HG02571 (cell line): ENCODE data around the gene MSLN.
"Not testable (repeated sequence)": the region's sequence is repeated elsewhere in the genome, so short reads cannot be mapped to it uniquely, and the experiment has no call there.

ENCODE experiments used
- ATAC-seq: cut with Tn5 transposase; IDR thresholded peaks from one replicate; pipeline ENCODE4 v1.9.1; 2021; ENCODE audit warnings: mild to moderate bottlenecking, moderate library complexity; ENCODE audit not compliant: unreplicated experiment

Gene MSLN

DNA sequence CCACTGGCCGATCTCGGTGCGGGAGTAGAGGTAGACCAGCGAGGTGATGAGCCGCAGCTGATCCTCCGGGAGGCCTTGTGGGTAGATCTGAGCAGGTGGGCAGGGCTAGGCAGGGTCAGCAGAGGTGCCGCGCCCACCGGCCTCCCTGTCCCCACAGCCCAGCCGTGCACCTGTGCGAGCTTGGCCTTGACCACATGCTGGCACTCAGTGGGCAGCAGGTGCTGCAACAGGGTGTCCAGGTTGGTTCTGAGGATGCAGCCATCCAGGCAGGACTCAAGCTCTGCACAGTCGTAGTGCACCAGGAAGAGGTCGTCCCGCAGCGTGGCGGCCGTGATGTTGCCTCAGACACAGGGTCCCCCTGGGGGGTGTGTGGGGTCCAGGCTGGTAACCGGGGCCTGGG, 12.4 kb downstream of the MSLN start:
- ATAC-seq = no peak

- ATAC-seq = no peak
Observed at GRCh38 chr16:774086-775001, 13.8 kb downstream of the MSLN start.

DNA sequence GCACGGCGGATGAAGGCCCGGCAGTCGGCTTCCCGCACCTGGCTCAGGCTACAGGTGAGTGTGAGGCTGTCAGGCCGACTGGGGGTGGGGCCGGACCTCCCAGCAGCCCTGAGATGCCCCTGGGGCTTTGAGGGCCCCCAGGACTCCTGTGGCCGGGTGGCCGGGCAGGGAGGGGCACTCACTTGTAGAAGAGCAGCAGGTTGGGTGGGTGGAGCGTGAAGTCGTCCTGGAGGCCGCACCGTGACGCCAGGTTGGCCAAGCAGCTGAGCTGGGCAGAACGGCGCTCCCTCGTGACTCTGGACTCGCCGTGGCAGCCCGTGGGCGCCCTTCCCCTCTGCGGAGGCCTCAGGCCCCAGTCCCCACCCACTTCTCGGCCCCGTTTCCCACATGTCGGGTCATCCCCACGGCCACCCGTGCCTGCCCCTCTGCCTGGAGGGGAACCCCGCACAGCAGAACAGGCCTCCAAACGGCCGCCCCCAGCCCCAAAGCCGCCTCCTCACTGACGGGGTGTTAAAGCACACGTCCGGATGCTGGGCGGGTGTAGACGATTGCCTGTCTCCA, 14.8 kb downstream of the MSLN start:
- ATAC-seq = no peak

DNA sequence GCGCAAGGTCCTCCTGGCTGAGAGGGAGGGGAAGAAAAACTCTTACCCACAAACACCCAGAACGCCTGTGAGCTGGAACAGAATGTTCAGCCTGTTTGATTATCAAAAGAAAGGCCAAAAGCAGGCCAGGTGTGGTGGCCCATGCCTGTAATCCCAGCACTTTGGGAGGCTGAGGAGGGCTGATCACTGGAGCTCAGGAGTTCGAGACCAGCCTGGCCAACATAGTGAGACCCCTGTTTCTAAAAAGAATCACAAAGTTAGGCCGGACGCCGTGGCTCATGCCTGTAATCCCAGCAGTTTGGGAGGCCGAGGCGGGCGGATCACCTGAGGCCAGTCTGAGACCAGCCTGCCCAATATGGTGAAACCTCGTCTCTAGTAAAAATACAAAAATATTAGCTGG, 15.8 kb downstream of the MSLN start:
- ATAC-seq = not testable (repeated sequence)

GRCh38 chr16:776824-777223, 16.3 kb downstream of the MSLN start:
- ATAC-seq = no peak

- no peak for ATAC-seq
Observed at GRCh38 chr16:777826-778225, 17.3 kb downstream of the MSLN start.

DNA sequence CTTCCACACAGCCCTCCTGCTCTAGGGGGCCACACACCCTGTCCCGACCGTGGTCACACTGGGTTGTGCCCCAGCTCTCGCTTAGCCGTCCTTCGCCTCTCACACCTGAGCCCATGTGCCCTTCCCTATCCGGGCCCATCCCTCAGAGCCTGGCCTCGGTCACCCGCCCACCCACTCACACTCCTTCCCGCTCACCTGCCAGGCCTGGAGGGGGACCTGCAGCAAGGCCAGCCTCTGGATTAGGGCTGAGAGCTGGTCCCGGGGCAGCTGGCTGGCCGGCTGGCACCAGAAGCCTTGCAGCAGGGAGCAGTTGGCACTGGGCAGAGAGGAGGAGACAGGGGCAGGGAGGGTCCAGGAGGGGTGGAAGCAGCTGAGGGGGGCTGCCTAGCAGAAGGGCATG, 17.9 kb downstream of the MSLN start:
- no peak for ATAC-seq

DNA sequence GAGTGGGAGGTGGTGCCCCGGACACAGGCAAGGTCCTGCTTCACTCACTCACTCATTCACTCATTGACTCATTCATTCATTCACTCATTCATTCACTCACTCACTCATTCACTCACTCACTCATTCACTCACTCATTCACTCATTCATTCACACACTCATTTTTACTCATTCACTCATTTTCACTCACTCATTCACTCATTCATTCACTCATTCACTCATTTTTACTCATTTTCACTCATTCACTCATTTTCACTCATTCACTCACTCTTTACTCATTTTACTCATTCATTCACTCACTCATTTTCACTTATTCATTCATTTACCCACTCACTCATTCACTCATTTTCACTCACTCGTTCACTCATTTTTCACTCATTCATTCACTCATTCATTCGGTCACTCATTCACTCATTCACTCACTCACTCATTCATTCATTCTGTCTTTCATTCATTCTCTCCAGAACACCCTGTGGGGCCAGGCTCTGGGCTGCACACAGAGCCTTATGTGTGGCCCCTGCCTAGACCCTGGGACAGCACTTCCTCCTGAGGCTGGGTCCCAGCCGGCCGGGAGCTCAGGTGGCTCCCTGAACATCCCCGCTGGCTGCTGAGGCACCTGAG, 18.5 kb downstream of the MSLN start:
- no peak for ATAC-seq

DNA sequence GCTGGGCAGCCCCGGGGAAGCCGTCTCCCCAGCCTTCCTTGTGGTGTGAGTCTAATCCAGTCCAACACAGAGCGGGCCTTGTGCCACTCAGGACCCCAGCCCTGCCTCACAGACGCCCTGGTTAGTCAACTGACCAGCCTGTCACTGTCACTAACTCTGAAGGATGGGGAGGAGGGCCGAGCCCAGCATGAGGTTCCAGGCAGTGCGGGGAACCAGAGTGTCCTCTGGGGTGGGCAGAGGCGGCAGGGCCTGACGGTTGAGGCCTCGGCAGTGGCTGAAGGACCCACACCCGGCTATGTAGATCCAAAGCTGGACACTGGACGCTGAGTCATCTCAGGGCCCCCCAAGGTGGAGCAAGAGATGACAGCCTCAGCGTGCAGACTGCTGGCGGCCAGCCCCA, 19.0 kb downstream of the MSLN start:
- no peak for ATAC-seq

DNA sequence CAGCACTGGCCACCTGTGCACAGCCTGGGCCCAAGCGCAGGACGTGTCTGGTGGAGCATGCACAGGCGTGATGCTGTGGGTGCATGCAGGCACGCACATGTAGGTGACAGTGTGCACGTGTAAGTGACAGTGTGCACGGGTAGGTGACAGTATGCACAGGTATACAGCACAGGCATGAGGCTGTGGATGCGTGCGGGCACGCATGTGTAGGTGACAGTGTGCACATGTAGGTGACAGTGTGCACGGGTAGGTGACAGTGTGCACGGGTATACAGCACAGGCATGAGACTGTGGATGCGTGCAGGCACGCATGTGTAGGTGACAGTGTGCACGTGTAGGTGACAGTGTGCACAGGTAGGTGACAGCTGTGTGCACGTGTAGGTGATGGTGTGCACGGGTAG, 19.8 kb downstream of the MSLN start:
- no peak for ATAC-seq

- no peak for ATAC-seq
Observed at GRCh38 chr16:781346-782010, 20.9 kb downstream of the MSLN start.

GRCh38 chr16:782258-782657, 21.7 kb downstream of the MSLN start:
- no peak for ATAC-seq

DNA sequence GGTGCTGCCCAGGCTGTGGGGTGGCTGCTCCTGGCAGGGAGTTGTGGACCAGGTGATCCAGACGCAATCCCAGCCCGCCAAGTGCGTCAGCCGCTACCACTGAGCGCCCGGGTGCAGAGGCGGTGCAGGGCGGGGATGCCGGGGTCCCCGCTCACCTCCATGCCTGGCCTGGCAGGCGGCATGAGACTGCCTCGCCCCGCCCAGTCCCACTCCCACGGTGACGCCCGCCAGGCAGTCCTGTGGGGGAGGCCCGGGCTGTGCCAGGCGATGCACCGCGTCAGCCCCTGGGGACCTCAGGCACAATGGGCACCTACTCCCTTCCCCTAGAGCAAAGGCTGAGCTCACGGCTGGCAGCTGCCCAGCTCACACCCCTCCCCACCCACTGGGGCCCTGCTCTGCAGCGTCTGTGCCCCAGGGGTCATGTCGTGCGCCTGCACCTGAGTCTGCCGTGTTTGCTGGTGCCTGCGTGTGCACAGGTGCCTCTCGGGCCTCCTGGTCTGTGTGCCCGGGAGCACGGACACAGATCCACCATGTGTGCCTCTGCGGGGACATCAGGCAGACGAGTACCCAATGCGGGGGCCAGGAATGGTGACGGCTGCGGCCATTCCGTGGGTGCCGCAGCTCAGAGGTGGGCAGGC, 22.4 kb downstream of the MSLN start:
- no peak for ATAC-seq

DNA sequence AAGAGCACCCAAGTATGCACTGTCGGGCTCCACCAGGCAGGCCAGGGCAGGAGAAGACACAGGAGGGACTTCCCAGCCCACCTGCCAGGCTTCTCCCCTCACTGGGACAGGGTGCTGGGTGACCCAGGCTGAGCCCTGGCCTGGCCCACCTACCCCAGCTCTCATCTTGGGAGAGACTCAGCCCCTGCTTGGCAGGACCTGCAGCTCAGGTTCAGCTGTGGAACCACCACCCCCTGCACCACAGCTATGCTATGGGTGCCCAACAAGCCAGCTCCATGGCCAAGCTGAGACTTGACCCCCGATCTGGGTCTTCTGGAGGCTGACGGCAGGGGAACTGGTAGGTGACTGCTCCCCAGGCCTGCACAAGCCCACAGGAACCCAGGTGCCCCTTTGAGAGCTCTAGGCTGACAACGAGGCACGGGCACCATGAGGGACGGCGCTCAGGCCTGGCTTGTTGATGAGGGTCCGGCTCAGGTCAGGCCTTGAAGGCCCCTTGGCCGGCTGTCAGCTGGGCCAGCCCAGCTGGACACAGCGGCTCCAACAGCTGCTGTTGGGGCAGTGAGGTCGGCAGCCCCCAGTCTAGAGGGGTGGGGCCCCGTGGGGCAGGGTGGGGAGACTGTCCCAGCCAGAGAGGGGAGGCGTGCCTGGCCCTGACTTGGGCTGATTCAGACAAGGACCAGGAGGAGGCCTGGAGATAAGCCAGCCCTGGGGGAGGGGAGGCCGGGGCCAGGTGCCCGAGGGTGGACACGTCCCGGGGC, 23.0 kb downstream of the MSLN start:
- ATAC-seq = no peak

- ATAC-seq = no peak
Observed at GRCh38 chr16:784431-784830, 23.9 kb downstream of the MSLN start.

DNA sequence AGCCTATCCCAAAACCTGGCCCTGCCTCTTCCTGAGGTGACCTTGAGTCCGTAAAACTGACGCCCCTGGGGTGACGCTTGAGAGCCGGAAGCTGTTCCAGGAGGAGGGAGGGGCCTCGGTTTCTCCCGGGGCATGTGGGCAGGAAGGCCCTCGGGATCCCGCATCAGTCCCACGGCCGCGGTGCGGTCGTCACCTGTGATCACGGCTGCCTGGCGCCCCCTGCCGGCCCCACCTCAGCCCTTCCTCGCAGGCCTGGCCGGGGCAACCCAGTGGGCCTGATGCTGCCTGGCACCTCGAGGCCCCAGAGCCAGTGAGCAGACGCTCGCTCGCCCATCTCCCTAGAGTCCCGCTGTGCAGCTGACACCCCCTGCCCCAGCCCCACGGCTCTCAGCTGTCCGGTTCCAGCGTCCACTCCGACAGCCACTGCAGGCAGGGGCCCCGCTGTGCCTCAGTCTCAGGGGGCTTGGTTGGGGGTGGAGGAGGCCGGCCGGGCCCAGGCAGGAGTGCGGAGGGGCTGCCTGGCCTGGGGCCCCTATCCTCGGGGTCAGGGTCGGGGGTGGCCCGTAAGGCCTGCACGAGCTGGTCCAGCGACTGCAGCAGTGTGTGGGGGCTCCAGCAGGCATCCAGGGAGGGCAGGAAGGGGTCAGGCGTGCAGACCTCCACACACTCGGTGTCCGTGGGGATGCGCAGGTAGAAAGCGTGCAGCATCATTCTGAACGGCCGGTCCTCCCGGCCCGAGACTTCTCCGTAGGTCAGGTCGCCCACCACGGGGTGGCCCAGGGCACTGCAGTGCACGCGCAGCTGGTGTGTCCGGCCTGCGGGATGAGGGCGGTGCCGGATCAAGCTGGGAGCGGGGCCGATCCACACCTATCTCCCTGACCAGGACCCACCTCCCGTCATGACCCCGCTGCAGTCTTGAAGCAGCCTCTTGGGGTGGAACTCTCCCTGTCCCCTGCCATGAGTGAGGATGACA, 25.3 kb downstream of the MSLN start:
- ATAC-seq = no peak

- ATAC-seq = no peak
Observed at GRCh38 chr16:787321-787966, 26.9 kb downstream of the MSLN start.

DNA sequence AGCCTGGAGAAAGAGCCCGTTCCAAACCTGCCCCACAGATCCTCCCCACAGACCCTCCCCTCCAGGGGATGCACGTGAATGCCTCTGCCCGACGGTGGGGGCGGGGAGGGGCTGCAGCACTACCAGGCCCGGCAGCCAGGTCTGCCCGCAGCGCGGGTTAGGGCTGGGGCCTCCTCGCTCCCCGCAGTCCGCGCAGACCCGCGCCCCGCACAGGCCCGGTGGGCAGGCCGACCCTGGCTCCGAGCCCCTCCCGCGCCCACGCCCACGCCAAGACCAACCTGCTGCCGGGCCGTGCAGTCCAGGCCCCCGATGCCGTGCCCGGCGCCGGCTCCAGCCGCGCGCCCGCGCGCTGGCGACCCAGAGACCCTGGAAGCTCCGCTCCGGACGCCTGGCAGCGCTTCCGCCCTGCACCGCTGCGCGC, 27.5 kb downstream of the MSLN start, which contains the start of gene RPUSD1:
Gene RPUSD1, minus strand, starts transcription at position 404 of the 421 bp plus-strand sequence. CDS start 644 bp downstream, outside the sequence.
- ATAC-seq = no peak
